ENCODE data around the gene FNBP1. TPM values are rescaled to one million over a fixed set of nuclear protein-coding genes. Genes with fewer than 3 reads are reported as not detected.

Gene FNBP1
- total RNA-seq, 1 donor from 2014 or later: 198 TPM

- intact Hi-C loops (cut with micrococcal nuclease): loop anchor here (5.0 kb wide), 1 partner anchor 44 kb away; the partner anchor contains the start of gene TOR1A
Observed at GRCh38 chr9:129866394-129867135, 176.4 kb downstream of the FNBP1 start.

- intact Hi-C loops (cut with micrococcal nuclease): loop anchor here (5.0 kb wide), 1 partner anchor 43 kb away; the partner anchor contains the start of gene TOR1A
Observed at GRCh38 chr9:129865668-129866320, 177.2 kb downstream of the FNBP1 start.

- intact Hi-C loops (cut with micrococcal nuclease): loop anchor here (5.0 kb wide), 1 partner anchor 43 kb away; the partner anchor contains the start of gene TOR1A
Observed at GRCh38 chr9:129864991-129865647, 177.9 kb downstream of the FNBP1 start.

- intact Hi-C loops (cut with micrococcal nuclease): loop anchor here (2.0 kb wide), 1 partner anchor 28 kb away; the partner anchor contains the start of genes C9orf78 and USP20
Observed at GRCh38 chr9:129863059-129863690, 179.8 kb downstream of the FNBP1 start.

- intact Hi-C loops (cut with micrococcal nuclease): no loop called here
Observed at GRCh38 chr9:129861447-129861827, 181.6 kb downstream of the FNBP1 start.

- intact Hi-C loops (cut with micrococcal nuclease): no loop called here
Observed at GRCh38 chr9:129860653-129861446, 182.1 kb downstream of the FNBP1 start.

- intact Hi-C loops (cut with micrococcal nuclease): no loop called here
Observed at GRCh38 chr9:129858167-129858962, 184.6 kb downstream of the FNBP1 start.

- intact Hi-C loops (cut with micrococcal nuclease): no loop called here
Observed at GRCh38 chr9:129857207-129857606, 185.8 kb downstream of the FNBP1 start.

- intact Hi-C loops (cut with micrococcal nuclease): no loop called here
Observed at GRCh38 chr9:129854588-129855110, 188.3 kb downstream of the FNBP1 start.

GRCh38 chr9:129853614-129854013 lies 189.4 kb downstream of the FNBP1 start:
- intact Hi-C loops (cut with micrococcal nuclease): no loop called here

- intact Hi-C loops (cut with micrococcal nuclease): no loop called here
Observed at GRCh38 chr9:129852579-129852978, 190.4 kb downstream of the FNBP1 start.

- intact Hi-C loops (cut with micrococcal nuclease): no loop called here
Observed at GRCh38 chr9:129851821-129852220, 191.2 kb downstream of the FNBP1 start.

- intact Hi-C loops (cut with micrococcal nuclease): no loop called here
Observed at GRCh38 chr9:129850821-129851550, 192.0 kb downstream of the FNBP1 start.

- intact Hi-C loops (cut with micrococcal nuclease): no loop called here
Observed at GRCh38 chr9:129849901-129850300, 193.1 kb downstream of the FNBP1 start.

- intact Hi-C loops (cut with micrococcal nuclease): no loop called here
Observed at GRCh38 chr9:129848712-129849441, 194.1 kb downstream of the FNBP1 start.

GRCh38 chr9:129845373-129845772 lies 197.6 kb downstream of the FNBP1 start:
- intact Hi-C loops (cut with micrococcal nuclease): no loop called here

- intact Hi-C loops (cut with micrococcal nuclease): no loop called here
Observed at GRCh38 chr9:129841071-129841470, 201.9 kb downstream of the FNBP1 start.

GRCh38 chr9:129840034-129840433 lies 203.0 kb downstream of the FNBP1 start:
- intact Hi-C loops (cut with micrococcal nuclease): no loop called here

All from T-helper 2 cell treated with Interferon-gamma antibody and Interleukin-4, amounts not matched to agents 100 ng/mL and 5 ng/mL, for 36 hours (primary cell).